Ovary (tissue), 3 donors: ENCODE data around the gene RBFOX2.

Experiments used
- POLR2A ChIP-seq: fragments of 450-650 bp; IDR thresholded peaks from one replicate; pipeline ENCODE4 v1.6.1; 2017; ENCODE audit warnings: antibody characterized with exemption, mild to moderate bottlenecking, moderate library complexity
- TF ChIP-seq, protein P1 (sequence below), 3 donors: fragments of 450-650 bp in 2 of 3; fragments of 200-600 bp in 1 of 3; IDR thresholded peaks; one replicate each; pipeline versions ENCODE4 v1.5.1 to v1.8.0; 2016 to 2022; ENCODE audit warnings: antibody characterized with exemption in 3 of 3, mild to moderate bottlenecking in 1 of 3
- donor health status: DM: no; HTN: no; CAD: no.

DNA sequence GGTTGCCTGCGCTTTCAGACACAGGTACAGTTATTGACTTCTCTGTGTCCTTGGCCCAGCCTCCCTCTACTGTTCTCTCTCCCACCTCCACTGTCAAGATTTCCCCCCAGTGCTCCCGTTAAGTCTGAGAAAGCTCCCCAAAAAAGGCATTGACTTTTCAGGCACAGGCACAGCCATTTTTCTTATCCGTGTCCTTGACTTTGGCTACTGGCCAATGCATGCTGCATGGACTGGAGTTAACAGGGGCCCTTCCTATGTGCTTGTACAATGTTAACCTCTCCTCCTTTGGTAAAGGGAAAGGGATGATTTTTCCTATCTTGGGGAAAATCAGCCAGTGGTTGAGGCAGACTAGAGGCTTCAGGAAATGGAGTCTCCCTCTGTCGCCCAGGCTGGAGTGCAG is 306.7 kb downstream of the RBFOX2 start:
- TF ChIP-seq, protein P1, sequence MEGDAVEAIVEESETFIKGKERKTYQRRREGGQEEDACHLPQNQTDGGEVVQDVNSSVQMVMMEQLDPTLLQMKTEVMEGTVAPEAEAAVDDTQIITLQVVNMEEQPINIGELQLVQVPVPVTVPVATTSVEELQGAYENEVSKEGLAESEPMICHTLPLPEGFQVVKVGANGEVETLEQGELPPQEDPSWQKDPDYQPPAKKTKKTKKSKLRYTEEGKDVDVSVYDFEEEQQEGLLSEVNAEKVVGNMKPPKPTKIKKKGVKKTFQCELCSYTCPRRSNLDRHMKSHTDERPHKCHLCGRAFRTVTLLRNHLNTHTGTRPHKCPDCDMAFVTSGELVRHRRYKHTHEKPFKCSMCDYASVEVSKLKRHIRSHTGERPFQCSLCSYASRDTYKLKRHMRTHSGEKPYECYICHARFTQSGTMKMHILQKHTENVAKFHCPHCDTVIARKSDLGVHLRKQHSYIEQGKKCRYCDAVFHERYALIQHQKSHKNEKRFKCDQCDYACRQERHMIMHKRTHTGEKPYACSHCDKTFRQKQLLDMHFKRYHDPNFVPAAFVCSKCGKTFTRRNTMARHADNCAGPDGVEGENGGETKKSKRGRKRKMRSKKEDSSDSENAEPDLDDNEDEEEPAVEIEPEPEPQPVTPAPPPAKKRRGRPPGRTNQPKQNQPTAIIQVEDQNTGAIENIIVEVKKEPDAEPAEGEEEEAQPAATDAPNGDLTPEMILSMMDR (IDR thresholded peaks at IDR 0.05), result no peak
- TF ChIP-seq POLR2A, result no peak
